WTC11 (cell line): ENCODE data around the gene SEZ6L2. TPM values are rescaled to one million over a fixed set of nuclear protein-coding genes. Genes with fewer than 3 reads are reported as not detected.

ENCODE experiments used
- ATAC-seq: fragments of 200-7000 bp; cut with Tn5 transposase; 2 replicates; pipeline ENCODE4 v1.10.0; 2021; ENCODE audit warnings: mild to moderate bottlenecking, moderate library complexity
- CTCF ChIA-PET: fragments of 300-600 bp; sonication (Branson Sonifier 250); formaldehyde crosslinking; loops from one replicate; lab custom pipeline; 2021; ENCODE audit warnings: antibody characterized with exemption; lab: Charles Lee
- POLR2A ChIA-PET: fragments of 350-600 bp; sonication (Branson Sonifier 250); formaldehyde crosslinking; loops from one replicate; lab custom pipeline; 2021; ENCODE audit warnings: antibody characterized with exemption; lab: Charles Lee
- DNase-seq: peaks from one replicate; pipeline ENCODE4 v3.0.0; 2021; ENCODE audit warnings: low spot score
- H3K27ac Mint-ChIP-seq: 2 replicates; pipeline ENCODE4 v1.8.0; 2021; ENCODE audit warnings: mixed read lengths
- H3K27me3 Mint-ChIP-seq: 2 replicates; pipeline ENCODE4 v1.8.0; 2021; ENCODE audit warnings: low read depth, mild to moderate bottlenecking, moderate library complexity, mixed read lengths
- H3K36me3 Mint-ChIP-seq: 2 replicates; pipeline ENCODE4 v1.8.0; 2021; ENCODE audit warnings: mixed read lengths
- H3K4me1 Mint-ChIP-seq: 2 replicates; pipeline ENCODE4 v1.8.0; 2022; ENCODE audit warnings: mixed read lengths
- H3K4me3 Mint-ChIP-seq: 2 replicates; pipeline ENCODE4 v1.8.0; 2021; ENCODE audit warnings: mild to moderate bottlenecking, moderate library complexity, mixed read lengths
- H3K9me3 Mint-ChIP-seq: 2 replicates; pipeline ENCODE4 v1.8.0; 2021; ENCODE audit warnings: mixed read lengths
- FOXK1 ChIP-seq: sonication (generic); formaldehyde crosslinking; IDR thresholded peaks from 2 replicates; pipeline ENCODE4 v1.8.0; 2022; ENCODE audit warnings: mild to moderate bottlenecking, moderate library complexity, missing genetic modification reagents
- USF2 ChIP-seq: sonication (generic); formaldehyde crosslinking; IDR thresholded peaks from 2 replicates; pipeline ENCODE4 v1.8.1; 2023; ENCODE audit warnings: mild to moderate bottlenecking, missing genetic modification reagents, moderate library complexity
- ZNF121 ChIP-seq: sonication (generic); formaldehyde crosslinking; IDR thresholded peaks from 2 replicates; pipeline ENCODE4 v1.8.0; 2023; ENCODE audit warnings: missing genetic modification reagents
- total RNA-seq: library from RNA; stranded (reverse); gene quantifications from 3 replicates; pipeline ENCODE4 v1.2.3, GENCODE V29; 2021
- TF ChIP-seq, protein P1 (sequence below): fragments of 200-600 bp; IDR thresholded peaks from 2 replicates; pipeline ENCODE4 v1.8.0; 2022; ENCODE audit warnings: antibody characterized with exemption
- TF ChIP-seq, protein P2 (sequence below): sonication (generic); formaldehyde crosslinking; IDR thresholded peaks from 2 replicates; pipeline ENCODE4 v1.8.0; 2023; ENCODE audit warnings: missing genetic modification reagents, mild to moderate bottlenecking, borderline replicate concordance
- TF ChIP-seq, protein P3 (sequence below): sonication (generic); formaldehyde crosslinking; IDR thresholded peaks from 2 replicates; pipeline ENCODE4 v1.8.0; 2022; ENCODE audit warnings: missing genetic modification reagents

SEZ6L2 gene
- total RNA-seq, 1 experiment from 2014 or later: 58.2 TPM

- DNase-seq (peak; percentile 72), ATAC-seq (0 out of 2 replicates have a peak, but pooled peaks have one; percentile 0)
- POLR2A ChIA-PET: interaction anchor here (0.6 to 1.5 kb wide), 6 partner anchors 10 to 85 kb away, joined by 3 to 7 read pairs (median 6); partner anchors contain the start of genes ASPHD1, KCTD13, PAGR1 and SEZ6L2
- Mint-ChIP-seq H3K4me1 (peaks cover 10% of the 10 kb centered on the region), H3K27ac (peak overlapping the region; percentile 70; the same call in 1 of the 2 replicates), H3K27me3 (peaks cover 3% of the 10 kb centered on the region; the same call in 1 of the 2 replicates), H3K9me3 (no peaks in the 10 kb centered on the region), H3K4me3 (peak overlapping the region; percentile 87), H3K36me3 (peaks cover 8% of the 10 kb centered on the region; the same call in 1 of the 2 replicates)
- CTCF ChIA-PET: interaction anchor here (1.0 to 2.3 kb wide), 15 partner anchors 13 to 187 kb away, joined by 3 to 17 read pairs (median 5); partner anchors contain the start of genes ASPHD1, CDIPT, HIRIP3 and MVP
- TF ChIP-seq ZNF121: 0 out of 2 replicates have a peak, but pooled peaks have one; percentile 13
- TF ChIP-seq, protein P1, sequence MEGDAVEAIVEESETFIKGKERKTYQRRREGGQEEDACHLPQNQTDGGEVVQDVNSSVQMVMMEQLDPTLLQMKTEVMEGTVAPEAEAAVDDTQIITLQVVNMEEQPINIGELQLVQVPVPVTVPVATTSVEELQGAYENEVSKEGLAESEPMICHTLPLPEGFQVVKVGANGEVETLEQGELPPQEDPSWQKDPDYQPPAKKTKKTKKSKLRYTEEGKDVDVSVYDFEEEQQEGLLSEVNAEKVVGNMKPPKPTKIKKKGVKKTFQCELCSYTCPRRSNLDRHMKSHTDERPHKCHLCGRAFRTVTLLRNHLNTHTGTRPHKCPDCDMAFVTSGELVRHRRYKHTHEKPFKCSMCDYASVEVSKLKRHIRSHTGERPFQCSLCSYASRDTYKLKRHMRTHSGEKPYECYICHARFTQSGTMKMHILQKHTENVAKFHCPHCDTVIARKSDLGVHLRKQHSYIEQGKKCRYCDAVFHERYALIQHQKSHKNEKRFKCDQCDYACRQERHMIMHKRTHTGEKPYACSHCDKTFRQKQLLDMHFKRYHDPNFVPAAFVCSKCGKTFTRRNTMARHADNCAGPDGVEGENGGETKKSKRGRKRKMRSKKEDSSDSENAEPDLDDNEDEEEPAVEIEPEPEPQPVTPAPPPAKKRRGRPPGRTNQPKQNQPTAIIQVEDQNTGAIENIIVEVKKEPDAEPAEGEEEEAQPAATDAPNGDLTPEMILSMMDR: no peak
- peak; percentile 11; the same call in 1 of the 2 replicates for TF ChIP-seq USF2 (CRISPR knock-in tag)
Measured at GRCh38 chr16:29876594-29877249, 22.6 kb downstream of the SEZ6L2 start.

- DNase-seq (peak; percentile 87), ATAC-seq (peak; percentile 27)
- peaks cover 3% of the 10 kb centered on the region; the same call in 1 of the 2 replicates for H3K27me3 Mint-ChIP-seq
- H3K27ac Mint-ChIP-seq: peak overlapping the region; percentile 70
- peaks cover 9% of the 10 kb centered on the region; the same call in 1 of the 2 replicates for H3K36me3 Mint-ChIP-seq
- H3K9me3 Mint-ChIP-seq: no peaks in the 10 kb centered on the region
- ChIA-PET POLR2A (interaction anchor here (0.6 kb wide), 1 partner anchor 60 kb away, joined by 3 read pairs; the partner anchor contains the start of gene PAGR1), CTCF (interaction anchor here (0.6 to 2.3 kb wide), 2 partner anchors 28 to 75 kb away, joined by 4 to 17 read pairs; no protein-coding TSS in a partner anchor)
- H3K4me3 Mint-ChIP-seq: peak overlapping the region; percentile 87
- TF ChIP-seq, protein P2, sequence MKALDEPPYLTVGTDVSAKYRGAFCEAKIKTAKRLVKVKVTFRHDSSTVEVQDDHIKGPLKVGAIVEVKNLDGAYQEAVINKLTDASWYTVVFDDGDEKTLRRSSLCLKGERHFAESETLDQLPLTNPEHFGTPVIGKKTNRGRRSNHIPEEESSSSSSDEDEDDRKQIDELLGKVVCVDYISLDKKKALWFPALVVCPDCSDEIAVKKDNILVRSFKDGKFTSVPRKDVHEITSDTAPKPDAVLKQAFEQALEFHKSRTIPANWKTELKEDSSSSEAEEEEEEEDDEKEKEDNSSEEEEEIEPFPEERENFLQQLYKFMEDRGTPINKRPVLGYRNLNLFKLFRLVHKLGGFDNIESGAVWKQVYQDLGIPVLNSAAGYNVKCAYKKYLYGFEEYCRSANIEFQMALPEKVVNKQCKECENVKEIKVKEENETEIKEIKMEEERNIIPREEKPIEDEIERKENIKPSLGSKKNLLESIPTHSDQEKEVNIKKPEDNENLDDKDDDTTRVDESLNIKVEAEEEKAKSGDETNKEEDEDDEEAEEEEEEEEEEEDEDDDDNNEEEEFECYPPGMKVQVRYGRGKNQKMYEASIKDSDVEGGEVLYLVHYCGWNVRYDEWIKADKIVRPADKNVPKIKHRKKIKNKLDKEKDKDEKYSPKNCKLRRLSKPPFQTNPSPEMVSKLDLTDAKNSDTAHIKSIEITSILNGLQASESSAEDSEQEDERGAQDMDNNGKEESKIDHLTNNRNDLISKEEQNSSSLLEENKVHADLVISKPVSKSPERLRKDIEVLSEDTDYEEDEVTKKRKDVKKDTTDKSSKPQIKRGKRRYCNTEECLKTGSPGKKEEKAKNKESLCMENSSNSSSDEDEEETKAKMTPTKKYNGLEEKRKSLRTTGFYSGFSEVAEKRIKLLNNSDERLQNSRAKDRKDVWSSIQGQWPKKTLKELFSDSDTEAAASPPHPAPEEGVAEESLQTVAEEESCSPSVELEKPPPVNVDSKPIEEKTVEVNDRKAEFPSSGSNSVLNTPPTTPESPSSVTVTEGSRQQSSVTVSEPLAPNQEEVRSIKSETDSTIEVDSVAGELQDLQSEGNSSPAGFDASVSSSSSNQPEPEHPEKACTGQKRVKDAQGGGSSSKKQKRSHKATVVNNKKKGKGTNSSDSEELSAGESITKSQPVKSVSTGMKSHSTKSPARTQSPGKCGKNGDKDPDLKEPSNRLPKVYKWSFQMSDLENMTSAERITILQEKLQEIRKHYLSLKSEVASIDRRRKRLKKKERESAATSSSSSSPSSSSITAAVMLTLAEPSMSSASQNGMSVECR: no peak
- TF ChIP-seq FOXK1 (CRISPR knock-in tag): 0 out of 2 replicates have a peak, but pooled peaks have one; percentile 1
- H3K4me1 Mint-ChIP-seq: peaks cover 10% of the 10 kb centered on the region
Measured at GRCh38 chr16:29876217-29876593, 23.1 kb downstream of the SEZ6L2 start.

DNA sequence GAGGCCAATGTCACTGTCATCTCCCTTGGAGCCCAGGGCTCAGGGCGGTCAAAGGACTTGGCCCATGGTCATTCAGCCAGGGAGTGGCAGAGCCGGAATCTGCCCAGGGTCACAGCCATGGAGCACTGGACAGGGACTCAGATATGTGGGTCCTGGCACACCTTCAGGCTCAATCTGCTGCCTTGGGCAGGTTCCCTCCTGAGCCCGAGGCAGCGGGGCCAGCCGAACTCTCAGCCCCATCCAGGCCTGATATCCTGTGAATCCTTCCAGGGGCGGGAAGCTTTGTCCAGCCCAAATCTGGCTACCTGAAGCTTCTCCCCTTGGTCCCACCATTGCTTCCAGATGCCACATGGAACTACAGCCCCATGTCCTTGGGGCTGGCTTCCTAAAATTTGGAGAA lies 24.1 kb downstream of the SEZ6L2 start:
- H3K9me3 Mint-ChIP-seq: no peaks in the 10 kb centered on the region
- H3K4me1 Mint-ChIP-seq: peaks cover 10% of the 10 kb centered on the region
- H3K4me3 Mint-ChIP-seq: no peak overlapping the region
- DNase-seq (no peak), ATAC-seq (no peak)
- CTCF ChIA-PET: interaction anchor here (2.1 kb wide), 1 partner anchor 59 kb away, joined by 6 read pairs; the partner anchor contains the start of gene PAGR1
- POLR2A ChIA-PET: interaction anchor here (0.5 kb wide), 1 partner anchor 1155 kb away, joined by 7 read pairs; no protein-coding TSS in a partner anchor
- H3K27me3 Mint-ChIP-seq: peaks cover 3% of the 10 kb centered on the region; the same call in 1 of the 2 replicates
- peaks cover 6% of the 10 kb centered on the region; the same call in 1 of the 2 replicates for H3K36me3 Mint-ChIP-seq
- TF ChIP-seq, protein P3, sequence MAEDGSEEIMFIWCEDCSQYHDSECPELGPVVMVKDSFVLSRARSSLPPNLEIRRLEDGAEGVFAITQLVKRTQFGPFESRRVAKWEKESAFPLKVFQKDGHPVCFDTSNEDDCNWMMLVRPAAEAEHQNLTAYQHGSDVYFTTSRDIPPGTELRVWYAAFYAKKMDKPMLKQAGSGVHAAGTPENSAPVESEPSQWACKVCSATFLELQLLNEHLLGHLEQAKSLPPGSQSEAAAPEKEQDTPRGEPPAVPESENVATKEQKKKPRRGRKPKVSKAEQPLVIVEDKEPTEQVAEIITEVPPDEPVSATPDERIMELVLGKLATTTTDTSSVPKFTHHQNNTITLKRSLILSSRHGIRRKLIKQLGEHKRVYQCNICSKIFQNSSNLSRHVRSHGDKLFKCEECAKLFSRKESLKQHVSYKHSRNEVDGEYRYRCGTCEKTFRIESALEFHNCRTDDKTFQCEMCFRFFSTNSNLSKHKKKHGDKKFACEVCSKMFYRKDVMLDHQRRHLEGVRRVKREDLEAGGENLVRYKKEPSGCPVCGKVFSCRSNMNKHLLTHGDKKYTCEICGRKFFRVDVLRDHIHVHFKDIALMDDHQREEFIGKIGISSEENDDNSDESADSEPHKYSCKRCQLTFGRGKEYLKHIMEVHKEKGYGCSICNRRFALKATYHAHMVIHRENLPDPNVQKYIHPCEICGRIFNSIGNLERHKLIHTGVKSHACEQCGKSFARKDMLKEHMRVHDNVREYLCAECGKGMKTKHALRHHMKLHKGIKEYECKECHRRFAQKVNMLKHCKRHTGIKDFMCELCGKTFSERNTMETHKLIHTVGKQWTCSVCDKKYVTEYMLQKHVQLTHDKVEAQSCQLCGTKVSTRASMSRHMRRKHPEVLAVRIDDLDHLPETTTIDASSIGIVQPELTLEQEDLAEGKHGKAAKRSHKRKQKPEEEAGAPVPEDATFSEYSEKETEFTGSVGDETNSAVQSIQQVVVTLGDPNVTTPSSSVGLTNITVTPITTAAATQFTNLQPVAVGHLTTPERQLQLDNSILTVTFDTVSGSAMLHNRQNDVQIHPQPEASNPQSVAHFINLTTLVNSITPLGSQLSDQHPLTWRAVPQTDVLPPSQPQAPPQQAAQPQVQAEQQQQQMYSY (CRISPR knock-in tag): no peak
- no peak overlapping the region for H3K27ac Mint-ChIP-seq
